HG03558 (cell line): ENCODE measurements around the gene ARHGAP15.

Experiments used
- ATAC-seq: cut with Tn5 transposase; IDR thresholded peaks from one replicate; pipeline ENCODE4 v1.9.1; 2021; ENCODE audit warnings: moderate number of reproducible peaks; ENCODE audit not compliant: unreplicated experiment; ENCODE audit errors: extremely low read depth

The ARHGAP15 gene

DNA sequence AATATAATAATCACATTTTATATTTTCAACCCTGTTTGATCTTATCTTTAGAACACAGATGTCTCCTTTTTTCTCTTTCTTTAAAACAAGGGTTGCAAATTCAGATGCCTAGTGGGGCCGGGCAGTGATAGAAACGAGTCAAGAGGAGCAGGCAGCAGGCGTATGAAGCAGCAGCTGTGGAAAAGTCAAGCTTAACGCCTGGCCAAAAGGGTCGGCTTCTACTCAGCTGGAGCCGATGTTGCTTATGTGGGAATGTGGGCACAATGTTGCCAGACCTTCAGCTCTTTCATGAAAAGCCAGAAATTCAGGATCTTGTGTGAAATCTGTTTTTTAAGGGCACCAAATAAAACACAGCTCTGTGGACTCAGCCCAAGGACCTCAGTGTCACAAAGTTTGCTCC lies 642.7 kb downstream of the ARHGAP15 start:
- ATAC-seq, result no peak

- no peak for ATAC-seq
Measured at GRCh38 chr2:143776526-143777297, 647.5 kb downstream of the ARHGAP15 start.

DNA sequence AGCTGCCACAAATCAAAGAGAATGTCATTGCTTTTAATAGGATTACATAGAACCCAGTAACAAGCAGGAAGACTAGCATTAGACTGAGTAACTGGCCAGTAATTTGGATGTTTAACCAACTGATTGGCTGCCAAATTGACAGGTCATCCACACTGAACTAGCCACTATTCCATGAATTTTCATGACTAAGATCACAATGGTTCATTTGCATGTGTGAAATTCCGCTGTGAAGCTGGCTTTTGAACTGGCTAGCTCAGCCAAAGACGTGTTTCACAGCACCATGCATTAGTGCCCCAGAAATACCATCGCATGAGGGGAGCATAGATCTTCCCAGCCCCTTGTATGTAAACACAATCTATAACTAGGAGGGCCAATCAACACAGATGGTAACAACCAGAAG lies 649.8 kb downstream of the ARHGAP15 start:
- ATAC-seq, result no peak

GRCh38 chr2:143786026-143786765 lies 657.0 kb downstream of the ARHGAP15 start:
- ATAC-seq, result no peak

DNA sequence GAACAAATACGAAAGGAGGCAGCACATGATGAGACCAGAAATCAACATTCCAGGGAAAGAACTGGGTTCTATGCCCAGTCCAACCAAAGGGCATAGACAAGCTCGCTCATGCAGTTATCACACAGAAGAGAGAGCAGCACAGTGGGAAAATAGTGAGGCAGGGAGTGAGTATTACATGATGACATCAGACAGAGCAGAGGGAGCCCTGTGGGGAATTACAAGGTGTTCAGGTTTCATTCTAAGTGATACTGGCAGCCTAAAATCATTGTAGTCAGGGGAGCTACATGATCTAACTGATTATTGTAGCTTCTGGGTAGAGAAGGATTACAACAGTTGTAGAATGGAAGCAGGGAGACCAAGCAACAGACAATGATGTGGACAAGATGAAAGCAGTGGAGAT lies 658.5 kb downstream of the ARHGAP15 start:
- ATAC-seq, result no peak

DNA sequence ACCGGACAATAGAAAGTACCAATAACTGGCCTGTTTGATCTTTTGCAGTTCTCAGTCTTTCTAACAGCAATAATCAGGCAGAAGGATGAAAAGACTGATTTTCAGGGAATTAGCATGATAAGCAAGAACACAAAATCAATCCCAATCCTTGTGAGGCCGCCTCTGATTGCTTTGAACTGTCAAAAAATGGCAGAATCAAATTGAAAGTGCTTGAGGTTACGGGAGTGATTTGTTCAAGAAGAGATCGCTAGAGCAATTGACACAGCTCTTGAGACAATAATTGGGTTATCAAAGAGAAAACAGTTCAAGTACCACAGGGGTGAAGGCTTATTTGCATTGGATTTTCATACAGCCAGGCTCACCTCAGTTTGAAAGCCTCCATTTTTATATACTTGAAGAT lies 663.4 kb downstream of the ARHGAP15 start:
- no peak for ATAC-seq

- ATAC-seq, result no peak
Measured at GRCh38 chr2:143793381-143793780, 664.2 kb downstream of the ARHGAP15 start.

DNA sequence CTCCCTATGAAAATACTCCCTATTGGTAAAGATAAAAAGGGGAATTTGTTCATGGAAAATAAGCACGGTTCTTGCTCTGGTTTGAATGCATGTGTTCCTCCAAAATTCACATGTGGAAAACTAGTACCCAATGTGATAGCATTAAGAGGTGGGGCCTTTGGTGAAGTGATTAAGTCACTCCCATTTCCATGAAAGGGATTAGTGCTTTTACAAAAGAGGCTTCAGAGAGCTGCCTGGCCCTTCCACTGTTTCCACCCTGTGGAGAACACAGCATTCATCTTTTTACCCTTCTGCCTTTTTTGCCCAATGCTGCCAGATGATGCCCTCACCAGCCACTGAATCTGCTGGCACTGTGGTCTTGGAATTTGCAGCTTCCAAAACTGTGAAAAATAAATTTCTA lies 666.8 kb downstream of the ARHGAP15 start:
- ATAC-seq, result no peak

- no peak for ATAC-seq
Measured at GRCh38 chr2:143801561-143801960, 672.3 kb downstream of the ARHGAP15 start.

DNA sequence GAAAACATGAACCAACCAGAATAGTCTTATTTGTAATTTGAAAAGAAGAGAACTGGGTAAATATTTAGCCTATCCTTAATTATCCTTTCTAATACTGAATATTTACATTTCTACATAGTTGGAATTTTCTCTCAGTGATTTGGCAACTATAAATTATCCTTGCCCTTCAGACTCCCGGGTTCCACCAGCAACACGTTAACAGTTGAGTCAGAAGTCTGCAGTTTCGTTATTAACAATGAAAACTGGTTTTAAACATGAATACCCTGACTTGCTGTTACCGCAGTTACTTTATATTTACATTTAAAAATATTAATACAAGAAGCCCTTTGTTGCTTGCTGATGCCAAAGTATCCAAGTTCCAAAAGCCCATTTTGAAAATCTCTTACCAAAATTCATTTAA lies 673.0 kb downstream of the ARHGAP15 start:
- ATAC-seq, result no peak

- ATAC-seq, result peak; percentile 81
Measured at GRCh38 chr2:143802871-143803650, 673.8 kb downstream of the ARHGAP15 start.

DNA sequence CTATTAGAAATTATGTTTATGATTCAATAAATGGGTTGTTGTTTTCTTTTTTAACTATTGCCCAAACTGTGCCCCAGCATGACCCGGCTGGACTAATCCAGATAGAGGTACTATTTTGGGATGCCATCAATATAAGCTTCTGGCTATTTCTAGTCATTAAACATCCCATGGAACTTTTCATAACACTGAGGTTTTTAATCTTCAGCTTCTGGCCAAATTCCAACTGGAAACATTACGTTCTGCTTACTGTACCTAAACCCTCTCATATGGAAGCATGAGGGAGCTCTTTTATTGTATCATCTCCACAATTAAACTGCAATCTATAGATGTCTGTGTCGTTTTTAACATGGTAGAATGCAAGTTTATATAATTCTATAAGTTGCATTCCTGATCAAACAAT lies 674.7 kb downstream of the ARHGAP15 start:
- no peak for ATAC-seq

GRCh38 chr2:143805666-143806065 lies 676.4 kb downstream of the ARHGAP15 start:
- no peak for ATAC-seq

- ATAC-seq, result no peak
Measured at GRCh38 chr2:143807192-143807591, 678.0 kb downstream of the ARHGAP15 start.

GRCh38 chr2:143807671-143808070 lies 678.5 kb downstream of the ARHGAP15 start:
- ATAC-seq, result no peak

GRCh38 chr2:143808166-143808565 lies 678.9 kb downstream of the ARHGAP15 start:
- ATAC-seq, result no peak

- ATAC-seq, result no peak
Measured at GRCh38 chr2:143815082-143815481, 685.9 kb downstream of the ARHGAP15 start.

GRCh38 chr2:143816916-143817315 lies 687.7 kb downstream of the ARHGAP15 start:
- no peak for ATAC-seq
